ENCODE results near the gene ADTRP. TPM values are rescaled to one million over a fixed set of nuclear protein-coding genes. Genes with fewer than 3 reads are reported as not detected.

Gene ADTRP
- total RNA-seq, 1 donor from 2014 or later, result 0.68 TPM

- DNase-seq (ENCODE audit: low read depth) (no peak), FAIRE-seq (no peak)
- Histone ChIP-seq H3K4me3 (ENCODE audit: insufficient read depth, low read depth, low read length) (no peak overlapping the region), H3K9ac (ENCODE audit: low read length) (no peak overlapping the region), H3K4me2 (ENCODE audit: low read length) (no peak overlapping the region), H3K9me3 (ENCODE audit: insufficient read depth, low read depth, low read length) (peaks cover 2% of the 10 kb centered on the region), H3K4me1 (ENCODE audit: insufficient read depth, low read length) (peaks cover 7% of the 10 kb centered on the region), H3K79me2 (ENCODE audit: insufficient read depth, low read length) (no peaks in the 10 kb centered on the region), H3K27me3 (ENCODE audit: insufficient read depth, low read length) (no peaks in the 10 kb centered on the region), H3K36me3 (ENCODE audit: insufficient read depth, low read length) (no peaks in the 10 kb centered on the region), H4K20me1 (ENCODE audit: insufficient read depth, low read length) (no peaks in the 10 kb centered on the region), H2AFZ (ENCODE audit: low read depth, low read length) (no peak overlapping the region), H3K27ac (ENCODE audit: low read depth, low read length) (no peak overlapping the region)
- Mint-ChIP-seq H3K27me3 (ENCODE audit: low read depth, unreplicated experiment) (no peaks in the 10 kb centered on the region), H3K9me3 (ENCODE audit: unreplicated experiment) (peaks cover 14% of the 10 kb centered on the region), H3K4me1 (ENCODE audit: low read depth, unreplicated experiment) (peaks cover 6% of the 10 kb centered on the region), H3K4me3 (ENCODE audit: unreplicated experiment) (no peak overlapping the region), H3K36me3 (ENCODE audit: low read depth, unreplicated experiment) (no peaks in the 10 kb centered on the region), H3K27ac (ENCODE audit: unreplicated experiment) (no peak overlapping the region)
- no peak for TF ChIP-seq CTCF (IDR thresholded peaks at IDR 0.05; ENCODE audit: insufficient read depth, low read depth, low read length)
- no peak for TF ChIP-seq EZH2 (IDR thresholded peaks at IDR 0.05; ENCODE audit: insufficient read depth, low read length)
These were observed 21.9 kb downstream of the ADTRP start for GRCh38 chr6:11756726-11757125.

- H3K4me3 Mint-ChIP-seq (ENCODE audit: unreplicated experiment), result no peak overlapping the region
- Histone ChIP-seq H3K27ac (ENCODE audit: low read depth, low read length) (no peak overlapping the region), H3K4me2 (ENCODE audit: low read length) (no peak overlapping the region), H4K20me1 (ENCODE audit: insufficient read depth, low read length) (no peaks in the 10 kb centered on the region), H3K4me3 (ENCODE audit: insufficient read depth, low read depth, low read length) (no peak overlapping the region), H3K4me1 (ENCODE audit: insufficient read depth, low read length) (peaks cover 6% of the 10 kb centered on the region), H3K9ac (ENCODE audit: low read length) (no peak overlapping the region), H3K27me3 (ENCODE audit: insufficient read depth, low read length) (no peaks in the 10 kb centered on the region), H3K79me2 (ENCODE audit: insufficient read depth, low read length) (no peaks in the 10 kb centered on the region), H2AFZ (ENCODE audit: low read depth, low read length) (no peak overlapping the region), H3K36me3 (ENCODE audit: insufficient read depth, low read length) (no peaks in the 10 kb centered on the region), H3K9me3 (ENCODE audit: insufficient read depth, low read depth, low read length) (peaks cover 2% of the 10 kb centered on the region)
- DNase-seq (ENCODE audit: low read depth) (no peak), FAIRE-seq (no peak)
- peaks cover 3% of the 10 kb centered on the region for H3K4me1 Mint-ChIP-seq (ENCODE audit: low read depth, unreplicated experiment)
- no peaks in the 10 kb centered on the region for H3K27me3 Mint-ChIP-seq (ENCODE audit: low read depth, unreplicated experiment)
- H3K9me3 Mint-ChIP-seq (ENCODE audit: unreplicated experiment), result peaks cover 14% of the 10 kb centered on the region
- H3K36me3 Mint-ChIP-seq (ENCODE audit: low read depth, unreplicated experiment), result no peaks in the 10 kb centered on the region
- TF ChIP-seq EZH2 (IDR thresholded peaks at IDR 0.05; ENCODE audit: insufficient read depth, low read length), result no peak
- TF ChIP-seq CTCF (IDR thresholded peaks at IDR 0.05; ENCODE audit: insufficient read depth, low read depth, low read length), result no peak
- no peak overlapping the region for H3K27ac Mint-ChIP-seq (ENCODE audit: unreplicated experiment)
These were observed 22.3 kb downstream of the ADTRP start for GRCh38 chr6:11756292-11756691.

- no peak overlapping the region for H3K4me3 ChIP-seq (ENCODE audit: insufficient read depth, low read depth, low read length)
- peaks cover 14% of the 10 kb centered on the region for H3K9me3 Mint-ChIP-seq (ENCODE audit: unreplicated experiment)
- no peak for TF ChIP-seq CTCF (IDR thresholded peaks at IDR 0.05; ENCODE audit: insufficient read depth, low read depth, low read length)
- no peak for TF ChIP-seq EZH2 (IDR thresholded peaks at IDR 0.05; ENCODE audit: insufficient read depth, low read length)
- no peaks in the 10 kb centered on the region for H3K36me3 ChIP-seq (ENCODE audit: insufficient read depth, low read length)
- no peaks in the 10 kb centered on the region for H3K36me3 Mint-ChIP-seq (ENCODE audit: low read depth, unreplicated experiment)
- H3K4me1 Mint-ChIP-seq (ENCODE audit: low read depth, unreplicated experiment), result no peaks in the 10 kb centered on the region
- peaks cover 2% of the 10 kb centered on the region for H3K9me3 ChIP-seq (ENCODE audit: insufficient read depth, low read depth, low read length)
- no peaks in the 10 kb centered on the region for H3K27me3 Mint-ChIP-seq (ENCODE audit: low read depth, unreplicated experiment)
- peaks cover 6% of the 10 kb centered on the region for H3K4me1 ChIP-seq (ENCODE audit: insufficient read depth, low read length)
- H3K27ac Mint-ChIP-seq (ENCODE audit: unreplicated experiment), result no peak overlapping the region
- no peaks in the 10 kb centered on the region for H3K27me3 ChIP-seq (ENCODE audit: insufficient read depth, low read length)
- no peaks in the 10 kb centered on the region for H3K79me2 ChIP-seq (ENCODE audit: insufficient read depth, low read length)
- no peak overlapping the region for H3K4me2 ChIP-seq (ENCODE audit: low read length)
- H2AFZ ChIP-seq (ENCODE audit: low read depth, low read length), result no peak overlapping the region
- H3K4me3 Mint-ChIP-seq (ENCODE audit: unreplicated experiment), result no peak overlapping the region
- H3K27ac ChIP-seq (ENCODE audit: low read depth, low read length), result no peak overlapping the region
- FAIRE-seq, result no peak
- H4K20me1 ChIP-seq (ENCODE audit: insufficient read depth, low read length), result no peaks in the 10 kb centered on the region
- no peak overlapping the region for H3K9ac ChIP-seq (ENCODE audit: low read length)
- DNase-seq (ENCODE audit: low read depth), result no peak
These were observed 22.9 kb downstream of the ADTRP start for GRCh38 chr6:11755725-11756124.

Measured in astrocyte (in vitro differentiated cells and primary cell).